Tongue (tissue), 2 donors: ENCODE measurements around the gene RBM41. TPM values are rescaled to one million over a fixed set of nuclear protein-coding genes. Genes with fewer than 3 reads are reported as not detected.

ENCODE experiments used
- DNase-seq: peaks from one replicate; pipeline ENCODE4 v3.0.0-alpha.2; 2015
- total RNA-seq: library from RNA; depleted of rRNA; stranded (reverse); fragments of >200 nt; gene quantifications from one replicate; pipeline ENCODE4 v1.2.3, GENCODE V29; 2014

The RBM41 gene
- total RNA-seq, 1 donor from 2014 or later, result 26.5 TPM

- DNase-seq, result peak; percentile 43
These were observed 93.1 kb downstream of the RBM41 start for GRCh38 chrX:107025545-107025944.

DNA sequence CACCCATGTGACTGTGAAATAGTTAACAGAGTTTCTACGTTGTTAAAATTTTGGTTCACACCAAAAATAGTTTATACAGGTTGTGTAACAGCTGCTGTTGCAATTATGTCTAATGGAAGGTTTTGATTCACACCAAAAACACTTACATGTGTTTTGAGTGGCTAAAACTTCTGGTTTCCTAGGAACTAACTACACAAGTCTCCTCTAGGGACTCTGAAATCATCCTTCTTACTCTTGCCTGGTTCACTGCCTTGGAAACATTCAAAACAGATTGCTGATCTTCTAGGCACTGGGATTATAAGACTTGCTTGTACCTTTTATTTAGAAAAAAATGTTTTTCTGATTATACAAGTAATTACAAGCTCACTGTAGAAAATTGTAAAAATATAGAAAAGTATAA is 103.7 kb downstream of the RBM41 start:
- DNase-seq, result peak; percentile 49

Other genes with a start within 250 kb of the RBM41 start
- gene RIPPLY1, start 215.5 kb downstream of the RBM41 start, total RNA-seq, result not detected
- 1.3 TPM for gene CLDN2, start 198.4 kb downstream of the RBM41 start, total RNA-seq
- gene MORC4, start 118.6 kb downstream of the RBM41 start, total RNA-seq, result 60.0 TPM
- gene NUP62CL, start 87.6 kb upstream of the RBM41 start, total RNA-seq, result 1.1 TPM
- not detected for gene DNAAF6, start 87.8 kb upstream of the RBM41 start, total RNA-seq